ENCODE data around the gene SP2. TPM values are rescaled to one million over a fixed set of nuclear protein-coding genes. Genes with fewer than 3 reads are reported as not detected.

Gene SP2
- polyA plus RNA-seq, 4 donors = 24.3 to 25.7 (median 25.4) TPM

- DNase-seq (ENCODE audit: low read depth in 4 of 4, low spot score in 3 of 4) = no peak
These were observed 71.7 kb downstream of the SP2 start for GRCh38 chr17:47967607-47968252.

- DNase-seq (ENCODE audit: low read depth in 4 of 4, low spot score in 3 of 4) = no peak
These were observed 72.8 kb downstream of the SP2 start for GRCh38 chr17:47968836-47969235.

- no peak for DNase-seq (ENCODE audit: low read depth in 4 of 4, low spot score in 3 of 4)
These were observed 74.1 kb downstream of the SP2 start for GRCh38 chr17:47969930-47970724.

- DNase-seq (ENCODE audit: low read depth in 4 of 4, low spot score in 3 of 4) = peak; percentile 99
These were observed 74.9 kb downstream of the SP2 start, which contains the start of gene CDK5RAP3 for GRCh38 chr17:47970725-47971499. Gene CDK5RAP3 (plus strand): TSS chr17:47971113. CDS start chr17:47971147, 34 bp downstream.

GRCh38 chr17:47973541-47973940, 77.5 kb downstream of the SP2 start:
- DNase-seq (ENCODE audit: low read depth in 4 of 4, low spot score in 3 of 4) = no peak

- DNase-seq (ENCODE audit: low read depth in 4 of 4, low spot score in 3 of 4) = no peak
These were observed 79.3 kb downstream of the SP2 start for GRCh38 chr17:47975189-47975822.

- DNase-seq (ENCODE audit: low read depth in 4 of 4, low spot score in 3 of 4) = no peak
These were observed 79.8 kb downstream of the SP2 start for GRCh38 chr17:47975823-47976205.

- no peak for DNase-seq (ENCODE audit: low read depth in 4 of 4, low spot score in 3 of 4)
These were observed 82.3 kb downstream of the SP2 start for GRCh38 chr17:47978324-47978723.

Other genes with a start within 250 kb of the SP2 start
- gene KPNB1, start 246.3 kb upstream of the SP2 start, polyA plus RNA-seq (ENCODE audit: insufficient read length in 4 of 4) = 100 to 1,000 TPM; 222 to 265 (median 250) TPM
- gene TBKBP1, start 202.1 kb upstream of the SP2 start, polyA plus RNA-seq (ENCODE audit: insufficient read length in 4 of 4) = 10 to 100 TPM; 23.5 to 31.4 (median 27.1) TPM
- gene TBX21, start 163.0 kb upstream of the SP2 start, polyA plus RNA-seq (ENCODE audit: insufficient read length in 4 of 4) = under 1 TPM; 0.05 to 0.37 (median 0.11) TPM
- 10 to 100 TPM; 11.4 to 14.1 (median 11.9) TPM for gene OSBPL7, start 74.4 kb upstream of the SP2 start, polyA plus RNA-seq (ENCODE audit: insufficient read length in 4 of 4)
- gene MRPL10, start 64.7 kb upstream of the SP2 start, polyA plus RNA-seq (ENCODE audit: insufficient read length in 4 of 4) = 10 to 100 TPM; 54.5 to 63.0 (median 55.7) TPM
- 1 to 10 TPM; 1.8 to 2.6 (median 2.3) TPM for gene LRRC46, start 64.6 kb upstream of the SP2 start, polyA plus RNA-seq (ENCODE audit: insufficient read length in 4 of 4)
- 10 to 100 TPM; 42.4 to 62.5 (median 60.2) TPM for gene SCRN2, start 55.0 kb upstream of the SP2 start, polyA plus RNA-seq (ENCODE audit: insufficient read length in 4 of 4)
- gene SP6, start 45.1 kb upstream of the SP2 start, polyA plus RNA-seq (ENCODE audit: insufficient read length in 4 of 4) = 1 to 10 TPM; 2.3 to 3.3 (median 2.9) TPM
- 10 to 100 TPM; 21.1 to 22.6 (median 22.2) TPM for gene PNPO, start 45.3 kb downstream of the SP2 start, polyA plus RNA-seq (ENCODE audit: insufficient read length in 4 of 4)
- 10 to 100 TPM; 17.4 to 23.6 (median 22.0) TPM for gene PRR15L, start 61.6 kb downstream of the SP2 start, polyA plus RNA-seq (ENCODE audit: insufficient read length in 4 of 4)
- gene CDK5RAP3, start 74.9 kb downstream of the SP2 start, polyA plus RNA-seq (ENCODE audit: insufficient read length in 4 of 4) = 100 to 1,000 TPM; 118 to 153 (median 147) TPM
- gene COPZ2, start 141.6 kb downstream of the SP2 start, polyA plus RNA-seq (ENCODE audit: insufficient read length in 4 of 4) = 10 to 100 TPM; 19.5 to 24.2 (median 19.5) TPM
- 100 to 1,000 TPM; 219 to 302 (median 264) TPM for gene NFE2L1, start 152.1 kb downstream of the SP2 start, polyA plus RNA-seq (ENCODE audit: insufficient read length in 4 of 4)
- gene CBX1, start 205.2 kb downstream of the SP2 start, polyA plus RNA-seq (ENCODE audit: insufficient read length in 4 of 4) = 100 to 1,000 TPM; 180 to 203 (median 189) TPM
- gene SNX11, start 211.5 kb downstream of the SP2 start, polyA plus RNA-seq (ENCODE audit: insufficient read length in 4 of 4) = 10 to 100 TPM; 16.9 to 20.1 (median 18.0) TPM